H9 (cell line): ENCODE data around the gene GH2. TPM values are rescaled to one million over a fixed set of nuclear protein-coding genes. Genes with fewer than 3 reads are reported as not detected.
A peak's percentile ranks its signal among the peaks of the same experiment; 100 is the strongest.
"Not testable (repeated sequence)": the region's sequence is repeated elsewhere in the genome, so short reads cannot be mapped to it uniquely, and the experiment has no call there.

ENCODE experiments used
- DNase-seq: peaks from one replicate; pipeline ENCODE4 v3.0.0-alpha.2; 2017
- H2AFZ ChIP-seq: one replicate; pipeline ENCODE4 v1.6.1; 2013; ENCODE audit warnings: mild to moderate bottlenecking, low read length, control low read depth, moderate library complexity
- H2AK5ac ChIP-seq: 2 replicates; pipeline ENCODE4 v1.6.1; 2013; ENCODE audit warnings: low read length, control low read depth, mixed read lengths; ENCODE audit not compliant: insufficient read length
- H2BK120ac ChIP-seq: one replicate; pipeline ENCODE4 v1.6.1; 2013; ENCODE audit warnings: low read depth, mild to moderate bottlenecking, low read length, control low read depth, inconsistent platforms; ENCODE audit not compliant: poor library complexity, severe bottlenecking
- H2BK12ac ChIP-seq: 2 replicates; pipeline ENCODE4 v1.6.1; 2013; ENCODE audit warnings: low read length, control low read depth, mixed read lengths, low read depth; ENCODE audit not compliant: insufficient read length
- H2BK15ac ChIP-seq: 2 replicates; pipeline ENCODE4 v1.6.1; 2013; ENCODE audit warnings: low read depth, low read length, control low read depth
- H2BK20ac ChIP-seq: one replicate; pipeline ENCODE4 v1.6.1; 2013; ENCODE audit warnings: low read depth, mild to moderate bottlenecking, low read length, control low read depth, inconsistent platforms; ENCODE audit not compliant: poor library complexity, severe bottlenecking
- H2BK5ac ChIP-seq: 2 replicates; pipeline ENCODE4 v1.6.1; 2013; ENCODE audit warnings: low read length, control low read depth, mixed read lengths; ENCODE audit not compliant: insufficient read length
- H3K14ac ChIP-seq: 2 replicates; pipeline ENCODE4 v1.6.1; 2013; ENCODE audit warnings: low read length, control low read depth; ENCODE audit not compliant: insufficient read depth
- H3K18ac ChIP-seq: 2 replicates; pipeline ENCODE4 v1.6.1; 2013; ENCODE audit warnings: low read depth, mild to moderate bottlenecking, mixed read lengths, low read length, control low read depth; ENCODE audit not compliant: insufficient read length
- H3K23ac ChIP-seq: 2 replicates; pipeline ENCODE4 v1.6.1; 2013; ENCODE audit warnings: low read length, control low read depth, mixed read lengths, low read depth; ENCODE audit not compliant: insufficient read length
- H3K23me2 ChIP-seq: 2 replicates; pipeline ENCODE4 v1.6.1; 2013; ENCODE audit warnings: low read depth, mild to moderate bottlenecking, mixed read lengths, low read length, control low read depth; ENCODE audit not compliant: insufficient read length, poor library complexity, severe bottlenecking
- H3K27ac ChIP-seq: 2 replicates; pipeline ENCODE4 v1.5.1; 2013; ENCODE audit warnings: low read length, control low read depth, mixed read lengths, low read depth; ENCODE audit not compliant: insufficient read length
- H3K27me3 ChIP-seq: 2 replicates; pipeline ENCODE4 v1.6.1; 2013; ENCODE audit warnings: low read length, control low read depth, inconsistent platforms; ENCODE audit not compliant: insufficient read depth
- H3K4ac ChIP-seq: 2 replicates; pipeline ENCODE4 v1.6.1; 2013; ENCODE audit warnings: low read depth, mild to moderate bottlenecking, control low read depth, inconsistent platforms, low read length, moderate library complexity
- H3K4me1 ChIP-seq: 2 replicates; pipeline ENCODE4 v1.6.1; 2013; ENCODE audit warnings: low read length, control low read depth, inconsistent platforms; ENCODE audit not compliant: insufficient read depth
- H3K4me2 ChIP-seq: 2 replicates; pipeline ENCODE4 v1.6.1; 2013; ENCODE audit warnings: low read length, control low read depth, mixed read lengths; ENCODE audit not compliant: insufficient read length, insufficient read depth
- H3K56ac ChIP-seq: 2 replicates; pipeline ENCODE4 v1.6.1; 2013; ENCODE audit warnings: low read depth, mild to moderate bottlenecking, mixed read lengths, low read length, control low read depth; ENCODE audit not compliant: insufficient read length
- H3K79me1 ChIP-seq: 2 replicates; pipeline ENCODE4 v1.6.1; 2013; ENCODE audit warnings: low read depth, mild to moderate bottlenecking, moderate library complexity, low read length, control low read depth, inconsistent platforms; ENCODE audit not compliant: insufficient read depth, poor library complexity, severe bottlenecking
- H3K79me2 ChIP-seq: 2 replicates; pipeline ENCODE4 v1.6.1; 2013; ENCODE audit warnings: low read length, control low read depth, inconsistent platforms; ENCODE audit not compliant: insufficient read depth
- H3K9ac ChIP-seq: 2 replicates; pipeline ENCODE4 v1.6.1; 2013; ENCODE audit warnings: low read length, control low read depth, mixed read lengths; ENCODE audit not compliant: insufficient read length; ENCODE audit errors: extremely low read depth
- H3K9me3 ChIP-seq: one replicate; pipeline ENCODE4 v1.6.1; 2013; ENCODE audit warnings: low read depth, low read length, inconsistent platforms; ENCODE audit not compliant: control insufficient read depth
- H3T11ph ChIP-seq: one replicate; pipeline ENCODE4 v1.6.1; 2013; ENCODE audit warnings: mild to moderate bottlenecking, low read length, control low read depth, inconsistent platforms
- H4K20me1 ChIP-seq: one replicate; pipeline ENCODE4 v1.6.1; 2013; ENCODE audit not compliant: control insufficient read depth, insufficient read length, insufficient read depth
- H4K5ac ChIP-seq: 2 replicates; pipeline ENCODE4 v1.6.1; 2013; ENCODE audit warnings: low read depth, mild to moderate bottlenecking, mixed read lengths, low read length, control low read depth; ENCODE audit not compliant: insufficient read length
- H4K8ac ChIP-seq: replicated peaks from 2 replicates; pipeline ENCODE4 v1.6.1; 2013; ENCODE audit warnings: low read length, control low read depth, mixed read lengths, low read depth; ENCODE audit not compliant: insufficient read length
- H4K91ac ChIP-seq: 2 replicates; pipeline ENCODE4 v1.6.1; 2013; ENCODE audit warnings: low read depth, mild to moderate bottlenecking, moderate library complexity, mixed read lengths, low read length, control low read depth; ENCODE audit not compliant: insufficient read length
- H3K27ac Mint-ChIP-seq, 3 experiments: 2 replicates in 2 of 3; 3 replicates in 1 of 3; pipeline ENCODE4 v1.8.0; 2020 to 2021; ENCODE audit warnings: mixed read lengths in 3 of 3, mild to moderate bottlenecking in 1 of 3, moderate library complexity in 1 of 3
- H3K27me3 Mint-ChIP-seq: 2 replicates; pipeline ENCODE4 v1.8.0; 2021; ENCODE audit warnings: low read depth, mild to moderate bottlenecking, moderate library complexity, mixed read lengths
- H3K36me3 Mint-ChIP-seq, 3 experiments: 2 replicates in 2 of 3; 3 replicates in 1 of 3; pipeline ENCODE4 v1.8.0; 2020 to 2021; ENCODE audit warnings: low read depth in 3 of 3, mixed read lengths in 3 of 3; ENCODE audit not compliant: insufficient read depth in 1 of 3
- H3K4me1 Mint-ChIP-seq, 2 experiments: 2 replicates each; pipeline ENCODE4 v1.8.0; 2020; ENCODE audit warnings: mixed read lengths in 2 of 2
- H3K4me3 Mint-ChIP-seq, 2 experiments: 2 replicates in 1 of 2; 3 replicates in 1 of 2; pipeline ENCODE4 v1.8.0; 2020 to 2021; ENCODE audit warnings: mild to moderate bottlenecking in 2 of 2, mixed read lengths in 2 of 2, moderate library complexity in 1 of 2
- H3K9me3 Mint-ChIP-seq, 2 experiments: 2 replicates in 1 of 2; 3 replicates in 1 of 2; pipeline ENCODE4 v1.8.0; 2020; ENCODE audit warnings: mild to moderate bottlenecking in 2 of 2, mixed read lengths in 2 of 2, moderate library complexity in 1 of 2
- CTCF ChIP-seq: fragments of 200-600 bp; sonication (generic); conservative IDR thresholded peaks from 3 replicates; pipeline ENCODE4 v1.8.0; 2021; ENCODE audit warnings: antibody characterized with exemption, mild to moderate bottlenecking
- WGBS: extraction: QIAGEN DNeasy Blood & Tissue Kit; methylation state at CpG from one replicate; pipeline ENCODE4 v1.1.7; 2013; ENCODE audit warnings: missing lambda C conversion rate, low lambda C conversion rate, mixed read lengths; ENCODE audit not compliant: insufficient read length; ENCODE audit errors: extremely low coverage; 5-methylcytosine and 5-hydroxymethylcytosine counted together
- total RNA-seq: library from RNA; stranded (reverse); gene quantifications from 2 replicates; pipeline ENCODE4 v1.2.1, GENCODE V29; 2021

GH2 gene
- total RNA-seq, 1 experiment from 2014 or later = 0.77 TPM

DNA sequence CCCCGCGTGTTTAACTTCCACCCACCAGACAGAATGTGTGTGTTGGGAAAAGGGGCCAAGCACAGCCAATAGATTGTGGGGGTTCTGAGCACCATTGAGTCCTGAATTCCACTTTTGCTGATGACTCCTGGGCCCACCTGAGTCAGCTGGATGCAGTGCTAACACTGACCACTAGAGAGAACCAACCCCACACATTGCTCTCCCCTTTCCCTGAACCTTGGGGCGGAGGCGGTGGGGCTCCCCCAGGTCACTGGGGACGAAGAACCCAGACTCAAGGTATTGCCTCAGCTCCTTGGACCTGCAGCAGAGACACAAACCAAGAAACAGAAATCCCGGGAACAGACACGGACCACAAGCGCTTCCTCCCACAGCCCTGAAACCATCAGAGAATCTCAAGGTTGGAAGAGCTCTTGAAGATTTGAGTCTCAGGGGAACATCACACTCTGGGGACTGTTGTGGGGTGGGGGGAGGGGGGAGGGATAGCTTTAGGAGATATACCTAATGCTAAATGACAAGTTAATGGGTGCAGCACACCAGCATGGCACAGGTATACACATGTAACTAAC lies 7.6 kb downstream of the GH2 start:
- not testable (repeated sequence) for H3K27me3 Mint-ChIP-seq, H2BK5ac ChIP-seq, H3K23me2 ChIP-seq, H3K56ac ChIP-seq, H3K79me1 ChIP-seq, H3K27ac ChIP-seq, H3K4me2 ChIP-seq, H3K27me3 ChIP-seq, H2BK120ac ChIP-seq, H3K9me3 Mint-ChIP-seq, H4K8ac ChIP-seq, H3K4me1 Mint-ChIP-seq, H3K9ac ChIP-seq, H3K79me2 ChIP-seq, H3K9me3 ChIP-seq, H2BK20ac ChIP-seq, H3K4me3 Mint-ChIP-seq, H4K20me1 ChIP-seq, H2BK15ac ChIP-seq, H3K23ac ChIP-seq, H2AK5ac ChIP-seq, H2AFZ ChIP-seq, H4K5ac ChIP-seq, H3K18ac ChIP-seq, H3T11ph ChIP-seq, H3K36me3 Mint-ChIP-seq, H4K91ac ChIP-seq, H3K4me1 ChIP-seq, H3K14ac ChIP-seq, H2BK12ac ChIP-seq, H3K4ac ChIP-seq
- DNase-seq = peak; percentile 42
- no CpG with 5 or more reads among the region's 8 CpGs for WGBS
- TF ChIP-seq CTCF = peak; percentile 32; the same call in 1 of the 3 replicates
- 0 out of 7 replicates have a peak overlapping the region, but pooled peaks of 1 of the 3 experiments have one; percentile 86 for H3K27ac Mint-ChIP-seq

GRCh38 chr17:63873577-63873976 lies 8.2 kb downstream of the GH2 start, which contains the start of gene CSH2:
Gene CSH2, minus strand, starts transcription at chr17:63873677. Its CDS starts 63 bp downstream, at chr17:63873614.
- H2BK120ac ChIP-seq = not testable (repeated sequence)

More at GRCh38 chr17:63873577-63873976, 8.2 kb downstream of the GH2 start, which contains the start of gene CSH2:
- H2BK5ac ChIP-seq, H3K4ac ChIP-seq, H4K8ac ChIP-seq, H3K14ac ChIP-seq, H3K4me1 ChIP-seq, H3T11ph ChIP-seq, H3K18ac ChIP-seq, H4K5ac ChIP-seq, H2AK5ac ChIP-seq, H3K79me1 ChIP-seq, DNase-seq, H4K91ac ChIP-seq, H3K4me3 Mint-ChIP-seq, H3K27ac ChIP-seq, H3K23ac ChIP-seq, H3K36me3 Mint-ChIP-seq, H2BK12ac ChIP-seq, H3K9ac ChIP-seq, H3K23me2 ChIP-seq, H3K27me3 Mint-ChIP-seq, H3K4me2 ChIP-seq, H3K4me1 Mint-ChIP-seq, H2AFZ ChIP-seq, H3K9me3 ChIP-seq, H3K56ac ChIP-seq, H2BK20ac ChIP-seq, H3K9me3 Mint-ChIP-seq, H4K20me1 ChIP-seq, H3K79me2 ChIP-seq, H2BK15ac ChIP-seq, H3K27me3 ChIP-seq: not testable (repeated sequence)
- H3K27ac Mint-ChIP-seq = 0 out of 7 replicates have a peak within 1 kb of the TSS, but pooled peaks of 1 of the 3 experiments have one; percentile 86
- WGBS = no CpG with 5 or more reads among the region's 7 CpGs
